Loucy (cell line): ENCODE results near the gene CYP24A1.

Experiments used
- H2AFZ ChIP-seq: fragments of 200-600 bp; sonication (generic); 2 replicates; pipeline ENCODE4 v1.6.0; 2016; ENCODE audit warnings: antibody characterized with exemption, mild to moderate bottlenecking, low read length, moderate library complexity
- H3F3A ChIP-seq: fragments of 200-600 bp; 2 replicates; pipeline ENCODE4 v1.6.0; 2016; ENCODE audit warnings: antibody characterized with exemption, low read depth, mild to moderate bottlenecking
- H3K27me3 ChIP-seq: fragments of 200-600 bp; sonication (generic); 2 replicates; pipeline ENCODE4 v1.6.1; 2014; ENCODE audit warnings: low read length, mild to moderate bottlenecking; ENCODE audit not compliant: insufficient read depth, poor library complexity, severe bottlenecking
- H3K36me3 ChIP-seq: fragments of 200-600 bp; sonication (generic); 2 replicates; pipeline ENCODE4 v1.6.1; 2016; ENCODE audit warnings: low read length; ENCODE audit not compliant: insufficient read depth
- H3K4me1 ChIP-seq: fragments of 200-600 bp; sonication (generic); 2 replicates; pipeline ENCODE4 v1.5.1; 2014; ENCODE audit warnings: low read length, mild to moderate bottlenecking; ENCODE audit not compliant: insufficient read depth, poor library complexity, severe bottlenecking
- H3K4me2 ChIP-seq: fragments of 200-600 bp; sonication (generic); 2 replicates; pipeline ENCODE4 v1.6.0; 2014; ENCODE audit warnings: antibody characterized with exemption, low read length, low read depth, mild to moderate bottlenecking; ENCODE audit not compliant: poor library complexity, severe bottlenecking
- H3K4me3 ChIP-seq: fragments of 200-600 bp; sonication (generic); 2 replicates; pipeline ENCODE4 v1.5.1; 2014; ENCODE audit warnings: low read length, mild to moderate bottlenecking, mixed read lengths; ENCODE audit not compliant: poor library complexity, severe bottlenecking
- H3K79me2 ChIP-seq: fragments of 200-600 bp; sonication (generic); 2 replicates; pipeline ENCODE4 v1.6.1; 2014; ENCODE audit warnings: low read length; ENCODE audit not compliant: insufficient read depth
- H3K9ac ChIP-seq: fragments of 200-600 bp; sonication (generic); 2 replicates; pipeline ENCODE4 v1.6.0; 2014; ENCODE audit warnings: mild to moderate bottlenecking, low read depth, low read length, moderate library complexity; ENCODE audit not compliant: poor library complexity, severe bottlenecking
- H3K9me2 ChIP-seq: fragments of 200-600 bp; sonication (generic); replicated peaks from 2 replicates; pipeline ENCODE4 v1.6.1; 2016; ENCODE audit warnings: low read depth, low read length, mixed read lengths
- H3K9me3 ChIP-seq: fragments of 200-600 bp; sonication (generic); 2 replicates; pipeline ENCODE4 v1.6.1; 2014; ENCODE audit warnings: mild to moderate bottlenecking, antibody characterized with exemption, low read length, low read depth; ENCODE audit not compliant: insufficient read depth
- H4K20me1 ChIP-seq: fragments of 200-600 bp; sonication (generic); 2 replicates; pipeline ENCODE4 v1.6.0; 2014; ENCODE audit warnings: antibody characterized with exemption, low read length, mild to moderate bottlenecking; ENCODE audit not compliant: insufficient read depth, poor library complexity, severe bottlenecking
- EZH2phosphoT487 ChIP-seq: fragments of 200-600 bp; IDR thresholded peaks from 2 replicates; pipeline ENCODE4 v1.6.1; 2018; ENCODE audit warnings: antibody characterized with exemption, mild to moderate bottlenecking, moderate library complexity, borderline replicate concordance
- TF ChIP-seq, protein P1 (sequence below): fragments of 200-600 bp; sonication (generic); conservative IDR thresholded peaks from 2 replicates; pipeline ENCODE4 v1.5.1; 2014; ENCODE audit warnings: mild to moderate bottlenecking, antibody characterized with exemption, low read length

The CYP24A1 gene

DNA sequence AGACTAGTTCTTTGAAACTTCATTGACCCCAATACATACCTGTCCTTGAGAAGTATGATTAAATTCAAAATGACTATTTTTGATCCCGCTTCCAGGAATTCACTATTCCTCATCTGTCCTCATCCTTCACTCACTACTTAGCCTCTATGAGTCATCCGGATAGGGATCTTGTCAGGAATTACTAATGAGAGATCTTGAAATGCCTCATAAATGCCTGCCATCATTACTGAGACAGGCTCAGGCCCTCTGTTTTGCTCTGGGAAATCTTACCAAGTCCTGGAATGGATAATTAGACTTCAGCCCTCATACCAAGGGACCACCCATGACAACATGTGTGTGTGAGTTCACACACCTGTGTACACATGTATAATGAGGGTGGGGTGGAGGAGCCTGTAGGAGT lies 2.8 kb upstream of the CYP24A1 start:
- Histone ChIP-seq H3K9me2 (no peaks in the 10 kb centered on the region), H3K36me3 (no peaks in the 10 kb centered on the region), H4K20me1 (no peaks in the 10 kb centered on the region), H3K4me1 (no peaks in the 10 kb centered on the region), H3K4me3 (no peak overlapping the region), H3K79me2 (no peaks in the 10 kb centered on the region), H2AFZ (no peak overlapping the region), H3K9ac (no peak overlapping the region), H3K27me3 (no peaks in the 10 kb centered on the region), H3F3A (no peaks in the 10 kb centered on the region), H3K4me2 (no peak overlapping the region), H3K9me3 (no peaks in the 10 kb centered on the region)
- TF ChIP-seq EZH2phosphoT487, result no peak
- TF ChIP-seq, protein P1, sequence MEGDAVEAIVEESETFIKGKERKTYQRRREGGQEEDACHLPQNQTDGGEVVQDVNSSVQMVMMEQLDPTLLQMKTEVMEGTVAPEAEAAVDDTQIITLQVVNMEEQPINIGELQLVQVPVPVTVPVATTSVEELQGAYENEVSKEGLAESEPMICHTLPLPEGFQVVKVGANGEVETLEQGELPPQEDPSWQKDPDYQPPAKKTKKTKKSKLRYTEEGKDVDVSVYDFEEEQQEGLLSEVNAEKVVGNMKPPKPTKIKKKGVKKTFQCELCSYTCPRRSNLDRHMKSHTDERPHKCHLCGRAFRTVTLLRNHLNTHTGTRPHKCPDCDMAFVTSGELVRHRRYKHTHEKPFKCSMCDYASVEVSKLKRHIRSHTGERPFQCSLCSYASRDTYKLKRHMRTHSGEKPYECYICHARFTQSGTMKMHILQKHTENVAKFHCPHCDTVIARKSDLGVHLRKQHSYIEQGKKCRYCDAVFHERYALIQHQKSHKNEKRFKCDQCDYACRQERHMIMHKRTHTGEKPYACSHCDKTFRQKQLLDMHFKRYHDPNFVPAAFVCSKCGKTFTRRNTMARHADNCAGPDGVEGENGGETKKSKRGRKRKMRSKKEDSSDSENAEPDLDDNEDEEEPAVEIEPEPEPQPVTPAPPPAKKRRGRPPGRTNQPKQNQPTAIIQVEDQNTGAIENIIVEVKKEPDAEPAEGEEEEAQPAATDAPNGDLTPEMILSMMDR, result no peak

DNA sequence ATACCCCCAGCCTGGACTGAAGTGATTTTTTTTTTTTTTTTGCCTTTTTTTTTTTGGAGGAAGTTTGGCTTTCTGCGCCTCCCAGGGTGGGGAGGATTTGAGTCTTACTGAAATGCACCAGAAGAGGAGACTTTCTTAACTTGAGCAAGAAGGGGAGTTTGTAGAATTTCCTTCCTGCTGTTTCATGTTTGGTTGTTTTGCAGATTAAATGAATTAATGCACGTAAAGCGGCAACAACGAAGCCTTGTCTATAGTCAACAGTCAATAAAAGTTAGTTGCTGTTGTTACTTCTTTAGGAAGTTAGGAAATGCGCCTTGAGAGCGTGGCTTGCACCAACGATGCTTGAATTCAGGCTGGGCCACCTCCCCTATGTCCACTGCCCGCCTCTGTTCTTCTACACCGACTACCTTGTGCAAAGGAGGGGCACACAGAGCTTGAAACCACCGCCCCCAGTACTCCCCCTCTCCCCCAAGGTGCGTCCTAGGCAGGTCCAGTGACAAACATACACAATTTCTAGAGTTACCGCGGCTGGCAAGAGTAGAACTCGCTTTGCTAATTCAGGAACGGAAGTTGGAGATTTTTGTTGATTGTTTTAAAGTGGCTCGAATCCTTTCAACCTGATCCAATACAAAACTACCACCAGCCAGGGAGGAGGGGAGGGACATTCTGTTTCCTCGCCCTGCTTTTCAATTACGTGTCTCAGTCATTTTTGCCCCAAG lies 830 bp upstream of the CYP24A1 start:
- Histone ChIP-seq H2AFZ (no peak overlapping the region), H3F3A (no peaks in the 10 kb centered on the region), H3K79me2 (no peaks in the 10 kb centered on the region), H4K20me1 (no peaks in the 10 kb centered on the region), H3K9me2 (no peaks in the 10 kb centered on the region), H3K9ac (no peak overlapping the region), H3K36me3 (no peaks in the 10 kb centered on the region), H3K4me2 (no peak overlapping the region), H3K9me3 (no peaks in the 10 kb centered on the region), H3K27me3 (no peaks in the 10 kb centered on the region), H3K4me1 (peaks cover 8% of the 10 kb centered on the region), H3K4me3 (no peak overlapping the region)
- TF ChIP-seq, protein P1, result no peak
- TF ChIP-seq EZH2phosphoT487, result no peak

DNA sequence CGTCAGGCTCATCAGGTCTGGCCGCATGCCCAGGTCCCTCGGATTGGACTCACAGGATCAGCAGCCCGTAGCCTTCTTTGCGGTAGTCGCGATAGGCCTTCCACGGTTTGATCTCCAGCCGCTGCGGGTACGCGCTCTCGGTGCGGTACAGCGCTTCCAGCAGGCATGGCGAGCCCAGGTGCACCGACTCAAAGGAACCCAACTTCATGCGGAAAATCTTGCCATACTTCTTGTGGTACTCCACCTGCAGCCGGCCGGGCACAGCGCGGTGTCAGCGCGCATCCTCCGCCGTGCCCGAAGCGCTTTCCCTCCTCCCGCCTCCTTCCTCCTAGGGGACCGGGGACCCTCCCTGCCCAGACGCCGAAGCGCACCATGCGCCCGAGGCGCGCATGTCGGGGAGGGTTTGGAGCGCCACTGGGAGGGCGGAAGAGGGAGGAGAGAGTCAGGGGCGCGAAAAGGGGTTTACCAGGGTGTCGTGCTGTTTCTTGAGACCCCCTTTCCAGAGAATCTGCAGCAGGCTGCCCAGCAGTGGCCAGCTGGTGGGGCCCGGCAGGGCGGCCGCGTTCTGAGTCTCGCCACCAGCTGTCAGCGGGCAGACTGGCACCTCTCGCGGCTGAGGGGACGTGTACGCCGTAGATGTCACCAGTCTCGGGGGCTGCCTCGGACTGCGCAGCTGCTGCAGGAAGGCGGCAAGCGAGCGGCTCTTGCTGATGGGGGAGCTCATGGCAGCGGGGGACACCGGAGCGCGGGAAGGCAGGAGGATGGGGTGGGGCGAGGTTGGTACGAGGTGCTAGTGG lies 732 bp downstream of the CYP24A1 start:
- no peaks in the 10 kb centered on the region for H3K36me3 ChIP-seq
- no peaks in the 10 kb centered on the region for H3K9me2 ChIP-seq
- no peaks in the 10 kb centered on the region for H3K79me2 ChIP-seq
- H3K4me2 ChIP-seq, result no peak overlapping the region
- peaks cover 10% of the 10 kb centered on the region for H3K4me1 ChIP-seq
- H3K9me3 ChIP-seq, result no peaks in the 10 kb centered on the region
- no peaks in the 10 kb centered on the region for H3K27me3 ChIP-seq
- no peak for TF ChIP-seq EZH2phosphoT487
- TF ChIP-seq, protein P1, result no peak
- H2AFZ ChIP-seq, result no peak overlapping the region
- H3K9ac ChIP-seq, result no peak overlapping the region
- no peaks in the 10 kb centered on the region for H4K20me1 ChIP-seq
- H3K4me3 ChIP-seq, result no peak overlapping the region
- no peaks in the 10 kb centered on the region for H3F3A ChIP-seq
